Adrenal gland (tissue), 12 donors: ENCODE data around the gene LRP8. TPM values are rescaled to one million over a fixed set of nuclear protein-coding genes. Genes with fewer than 3 reads are reported as not detected.
"Not testable (repeated sequence)": the region's sequence is repeated elsewhere in the genome, so short reads cannot be mapped to it uniquely, and the experiment has no call there.

Experiments used
- DNase-seq, 7 donors: peaks; one replicate each; pipeline ENCODE4 v3.0.0-alpha.2; 2019 to 2020
- H3K27ac ChIP-seq, 5 donors: fragments of 200-600 bp; sonication (generic) in 4 of 5; 1 replicate in 3 of 5; 2 replicates in 2 of 5; pipeline versions ENCODE4 v1.5.1 to v1.8.0; 2016 to 2020; ENCODE audit warnings: mild to moderate bottlenecking in 1 of 5
- H3K27me3 ChIP-seq: fragments of 200-600 bp; 2 replicates; pipeline ENCODE4 v1.8.0; 2021
- H3K36me3 ChIP-seq, 2 donors: fragments of 200-600 bp; replicated peaks in 1 of 2; 1 replicate in 1 of 2; 2 replicates in 1 of 2; pipeline versions ENCODE4 v1.5.1 to v1.8.0; 2018 to 2022
- H3K4me1 ChIP-seq, 2 donors: fragments of 200-600 bp; replicated peaks in 1 of 2; 1 replicate in 1 of 2; 2 replicates in 1 of 2; pipeline versions ENCODE4 v1.5.1 to v1.8.0; 2018 to 2021
- H3K4me3 ChIP-seq, 4 donors: fragments of 200-600 bp; sonication (generic) in 3 of 4; one replicate each; pipeline ENCODE4 v1.5.1; 2016 to 2018
- H3K9me3 ChIP-seq, 3 donors: fragments of 200-600 bp; sonication (generic) in 1 of 3; replicated peaks in 1 of 3; 1 replicate in 2 of 3; 2 replicates in 1 of 3; pipeline versions ENCODE4 v1.5.1 to v1.8.0; 2016 to 2021
- CTCF ChIP-seq, 6 experiments: fragments of 450-650 bp in 4 of 6; fragments of 200-600 bp in 2 of 6; sonication (generic) in 1 of 6; IDR thresholded peaks; 1 replicate in 5 of 6; 2 replicates in 1 of 6; pipeline versions ENCODE4 v1.5.1 to v1.8.0; 2016 to 2021; ENCODE audit warnings: antibody characterized with exemption in 6 of 6, mild to moderate bottlenecking in 2 of 6, moderate library complexity in 1 of 6
- POLR2A ChIP-seq, 2 donors: fragments of 450-650 bp; IDR thresholded peaks; one replicate each; pipeline ENCODE4 v1.6.1; 2017; ENCODE audit warnings: antibody characterized with exemption in 2 of 2, mild to moderate bottlenecking in 2 of 2, moderate library complexity in 1 of 2
- WGBS, 4 donors: extraction: QIAGEN DNeasy Blood & Tissue Kit in 2 of 4; methylation state at CpG; one replicate each; pipeline versions ENCODE4 v1.1.5 to v1.1.7; 2013 to 2017; 5-methylcytosine and 5-hydroxymethylcytosine counted together
- intact Hi-C, 2 donors: fragments of 100-400 bp; cut with DNase I; formaldehyde crosslinking; loops; one replicate each; pipeline versions ENCODE4 v1.14.1 to v1.15.0; 2022 to 2023
- polyA plus RNA-seq, 3 donors: library from polyadenylated mRNA; stranded (reverse); fragments of 200-250 nt in 2 of 3; fragments of 350-450 nt in 1 of 3; fragmentation: Illumina TruSeq in 1 of 3; extraction: RNeasy Lipid Tissue Mini Kit (QIAGEN cat#74804) in 1 of 3; gene quantifications; one replicate each; pipeline ENCODE4 v1.2.3, GENCODE V29; 2013 to 2014
- total RNA-seq, 9 donors: library from RNA; depleted of rRNA in 4 of 9; stranded (reverse); fragments of >200 nt in 4 of 9; fragments of 120-200 nt in 1 of 9; fragmentation: NEBNext Ultra II Directional in 1 of 9; extraction: Animal tissue kit (Norgen Biotek cat#: 25700) in 1 of 9; gene quantifications; one replicate each; pipeline versions ENCODE4 v1.1.0 to v1.2.4, GENCODE V29; 2013 to 2023
- donor health status: healthy with polysubstance abuse.
- donor health status: Bipolar disorder and iron deficiency.
- donor health status: DM: yes; HTN: yes; CAD: no.
- donor health status: DM: no; HTN: no; CAD: no.
- donor health status: DM: no; HTN: no; CAD: no.
- donor health status: DM: yes; HTN: yes; CAD: no.

The LRP8 gene
- total and polyA plus RNA-seq, 12 donors: 0.64 to 7.6 (median 2.7) TPM

GRCh38 chr1:53286955-53287354, 40.9 kb downstream of the LRP8 start:
- no peak for DNase-seq
- WGBS, 4 donors: 76 to 92% (median 83%) methylated on average over 3 to 4 of the region's 4 CpGs
- no peaks in the 10 kb centered on the region for H3K36me3 ChIP-seq

GRCh38 chr1:53285969-53286760, 41.7 kb downstream of the LRP8 start:
- no peak for DNase-seq
- Histone ChIP-seq H3K27me3 (no peaks in the 10 kb centered on the region), H3K36me3 (no peaks in the 10 kb centered on the region), H3K9me3 (no peaks in the 10 kb centered on the region), H3K4me3 (no peak overlapping the region), H3K4me1 (no peaks in the 10 kb centered on the region), H3K27ac (no peak overlapping the region)
- no peak for TF ChIP-seq POLR2A (IDR thresholded peaks at IDR 0.05)
- no peak for TF ChIP-seq CTCF (IDR thresholded peaks at IDR 0.05)
- intact Hi-C loops: no loop called here
- 67 to 80% (median 77%) methylated on average over 8 of the region's 8 CpGs for WGBS, 4 donors

More at GRCh38 chr1:53286955-53287354, 40.9 kb downstream of the LRP8 start:
- H3K27me3 ChIP-seq: no peaks in the 10 kb centered on the region
- no peak overlapping the region for H3K27ac ChIP-seq
- no peak overlapping the region for H3K4me3 ChIP-seq
- intact Hi-C loops: no loop called here
- H3K9me3 ChIP-seq: no peaks in the 10 kb centered on the region
- TF ChIP-seq CTCF (IDR thresholded peaks at IDR 0.05): no peak
- TF ChIP-seq POLR2A (IDR thresholded peaks at IDR 0.05): no peak
- no peaks in the 10 kb centered on the region for H3K4me1 ChIP-seq

- no peak for DNase-seq
- WGBS, 4 donors: 74 to 96% (median 81%) methylated on average over 4 to 5 of the region's 5 CpGs
- no peak overlapping the region for H3K27ac ChIP-seq
- H3K4me3 ChIP-seq: no peak overlapping the region
- H3K27me3 ChIP-seq: no peaks in the 10 kb centered on the region
- no peaks in the 10 kb centered on the region for H3K36me3 ChIP-seq
- no peak for TF ChIP-seq POLR2A (IDR thresholded peaks at IDR 0.05)
- no peak for TF ChIP-seq CTCF (IDR thresholded peaks at IDR 0.05)
- no peaks in the 10 kb centered on the region for H3K9me3 ChIP-seq
- intact Hi-C loops: no loop called here
- H3K4me1 ChIP-seq: no peaks in the 10 kb centered on the region
These were observed 42.3 kb downstream of the LRP8 start for GRCh38 chr1:53285546-53285945.

- TF ChIP-seq CTCF (IDR thresholded peaks at IDR 0.05): no peak
- no peak for TF ChIP-seq POLR2A (IDR thresholded peaks at IDR 0.05)
- no peaks in the 10 kb centered on the region for H3K4me1 ChIP-seq
- no peak for DNase-seq
- no peak overlapping the region for H3K4me3 ChIP-seq
- H3K27ac ChIP-seq: no peak overlapping the region
- 93 to 95% (median 94%) methylated on average over 8 of the region's 8 CpGs for WGBS, 4 donors
- no peaks in the 10 kb centered on the region for H3K9me3 ChIP-seq
- H3K36me3 ChIP-seq: no peaks in the 10 kb centered on the region
- intact Hi-C loops: no loop called here
- H3K27me3 ChIP-seq: no peaks in the 10 kb centered on the region
These were observed 43.4 kb downstream of the LRP8 start for GRCh38 chr1:53284224-53285020.

- intact Hi-C loops, H3K36me3 ChIP-seq: not testable (repeated sequence)
These were observed 44.7 kb downstream of the LRP8 start for GRCh38 chr1:53283156-53283555.

More at GRCh38 chr1:53283156-53283555, 44.7 kb downstream of the LRP8 start:
- H3K4me3 ChIP-seq, H3K27ac ChIP-seq, H3K27me3 ChIP-seq, DNase-seq, H3K9me3 ChIP-seq, H3K4me1 ChIP-seq: not testable (repeated sequence)
- 95 to 96% (median 95%) methylated on average over 9 to 12 of the region's 12 CpGs for whole genome bisulfite sequencing, 4 donors
